OCI-LY1 (cell line): ENCODE data around the gene ANK3.

Experiments used
- CTCF ChIP-seq: fragments of 200-600 bp; sonication (generic), shearing (Covaris generic); IDR thresholded peaks from 2 replicates; pipeline ENCODE4 v1.5.1; 2017; ENCODE audit warnings: mild to moderate bottlenecking, antibody characterized with exemption, low read length, moderate library complexity, mixed read lengths
- EZH2 ChIP-seq: fragments of 200-600 bp; sonication (generic), shearing (Covaris generic); IDR thresholded peaks from 2 replicates; pipeline ENCODE4 v1.8.0; 2017; ENCODE audit warnings: borderline replicate concordance, mixed run types, mild to moderate bottlenecking, antibody characterized with exemption, low read length, moderate library complexity, mixed read lengths

- TF ChIP-seq CTCF (no peak), EZH2 (no peak)
Measured at GRCh38 chr10:60353519-60354258, 36.0 kb downstream of the ANK3 start.
